Muscle of leg (tissue), 11 donors: ENCODE results near the gene PLXNC1. TPM values are rescaled to one million over a fixed set of nuclear protein-coding genes. Genes with fewer than 3 reads are reported as not detected.

ENCODE experiments used
- DNase-seq: peaks from one replicate; pipeline ENCODE4 v3.0.0; 2013
- H3K27ac ChIP-seq: one replicate; pipeline ENCODE4 v1.5.1; 2013; ENCODE audit warnings: mild to moderate bottlenecking, low read length, control low read depth
- H3K27me3 ChIP-seq: one replicate; pipeline ENCODE4 v1.6.1; 2013; ENCODE audit warnings: low read length; ENCODE audit not compliant: control insufficient read depth, insufficient read depth
- H3K36me3 ChIP-seq: one replicate; pipeline ENCODE4 v1.6.1; 2013; ENCODE audit warnings: low read length; ENCODE audit not compliant: control insufficient read depth, insufficient read depth
- H3K4me1 ChIP-seq: one replicate; pipeline ENCODE4 v1.6.1; 2013; ENCODE audit warnings: low read length; ENCODE audit not compliant: control insufficient read depth, insufficient read depth
- H3K4me3 ChIP-seq: one replicate; pipeline ENCODE4 v1.5.1; 2013; ENCODE audit warnings: low read length, control low read depth
- H3K9me3 ChIP-seq: replicated peaks from 2 replicates; pipeline ENCODE4 v1.6.1; 2013; ENCODE audit warnings: low read depth, low read length; ENCODE audit not compliant: control insufficient read depth
- WGBS: methylation state at CpG from one replicate; pipeline ENCODE4 v1.1.5; 2013; ENCODE audit warnings: missing lambda C conversion rate; ENCODE audit not compliant: insufficient coverage; 5-methylcytosine and 5-hydroxymethylcytosine counted together
- polyA plus RNA-seq, 8 donors: library from polyadenylated mRNA; unstranded; fragments of 120-200 nt; gene quantifications; one replicate each; pipeline versions ENCODE4 v1.2.1 to v1.2.3, GENCODE V29; 2013; ENCODE audit warnings: inconsistent platforms in 1 of 8, low replicate concordance in 1 of 8; ENCODE audit not compliant: insufficient read length in 8 of 8, insufficient read depth in 1 of 8
- total RNA-seq: library from RNA; stranded (reverse); fragments of 120-200 nt; gene quantifications from one replicate; pipeline ENCODE4 v1.2.4, GENCODE V29; 2013

Gene PLXNC1
- total and polyA plus RNA-seq, 9 donors: 11.7 to 29.4 (median 19.0) TPM

DNA sequence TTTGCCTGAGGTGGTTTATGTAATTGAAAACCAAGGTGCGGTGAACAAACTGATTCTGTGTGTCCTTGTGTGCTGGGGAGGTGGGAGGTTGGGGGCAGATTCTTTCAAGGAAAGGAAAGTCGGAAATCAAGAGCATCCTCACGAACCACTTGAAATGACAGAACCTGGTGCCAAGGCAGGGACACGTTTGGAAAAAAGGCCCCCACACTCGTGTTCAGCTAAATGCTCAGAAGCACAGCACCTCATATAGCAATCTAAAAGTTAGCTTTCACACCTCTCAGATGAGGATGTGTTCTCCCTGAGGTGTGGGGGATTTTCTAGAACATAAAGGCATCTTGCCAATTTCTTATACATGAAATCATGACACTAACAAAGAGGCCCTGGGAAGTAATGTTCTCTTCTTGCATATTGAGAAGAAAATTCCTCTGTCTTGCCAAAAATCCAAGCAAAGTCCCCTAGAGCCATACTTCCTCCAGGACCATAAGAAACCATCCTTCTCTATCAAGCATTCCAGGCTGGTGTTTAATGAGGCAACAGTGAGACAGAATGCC is 119.6 kb downstream of the PLXNC1 start:
- Histone ChIP-seq H3K36me3 (peaks cover 2% of the 10 kb centered on the region), H3K27ac (peak overlapping the region; percentile 89), H3K4me1 (peaks cover 43% of the 10 kb centered on the region), H3K4me3 (no peak overlapping the region), H3K27me3 (no peaks in the 10 kb centered on the region), H3K9me3 (no peaks in the 10 kb centered on the region)
- 58% methylated on average over 2 of the region's 5 CpGs for WGBS
- peak; percentile 73 for DNase-seq

DNA sequence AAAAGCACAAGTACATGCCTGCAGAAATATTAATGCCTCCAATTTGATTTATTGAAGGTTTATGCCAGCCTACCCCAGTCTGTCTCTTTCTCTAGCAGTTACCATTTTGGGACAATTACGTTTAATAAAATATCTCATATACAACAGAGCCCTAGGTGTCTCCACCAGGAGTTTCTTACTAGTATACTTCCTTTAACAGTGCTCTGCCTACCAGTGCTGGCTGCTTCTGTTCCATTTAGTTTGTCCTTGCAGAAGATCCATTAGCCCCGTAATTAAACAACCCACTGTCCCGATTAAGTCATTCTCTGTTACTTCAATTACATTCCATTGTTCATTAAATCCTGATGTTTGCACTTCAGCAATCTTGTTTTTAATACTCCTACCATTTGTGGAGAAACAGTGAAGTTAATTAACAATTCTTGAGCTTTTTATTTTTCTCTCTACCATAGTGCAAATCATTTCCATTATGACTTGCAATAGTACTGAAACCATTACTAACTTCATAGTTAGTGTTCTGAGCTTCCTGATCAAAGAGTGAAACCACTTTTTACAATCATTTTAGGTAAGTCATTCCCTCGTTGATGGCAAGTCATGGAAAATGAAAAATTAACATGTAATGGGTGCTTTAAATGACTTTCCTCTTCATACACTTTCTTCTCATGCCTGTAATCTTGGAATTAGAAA is 121.1 kb downstream of the PLXNC1 start:
- H3K4me3 ChIP-seq: no peak overlapping the region
- H3K9me3 ChIP-seq: no peaks in the 10 kb centered on the region
- WGBS: 76% methylated on average over 3 of the region's 4 CpGs
- peaks cover 5% of the 10 kb centered on the region for H3K36me3 ChIP-seq
- no peak overlapping the region for H3K27ac ChIP-seq
- DNase-seq: no peak
- H3K27me3 ChIP-seq: no peaks in the 10 kb centered on the region
- peaks cover 29% of the 10 kb centered on the region for H3K4me1 ChIP-seq

DNA sequence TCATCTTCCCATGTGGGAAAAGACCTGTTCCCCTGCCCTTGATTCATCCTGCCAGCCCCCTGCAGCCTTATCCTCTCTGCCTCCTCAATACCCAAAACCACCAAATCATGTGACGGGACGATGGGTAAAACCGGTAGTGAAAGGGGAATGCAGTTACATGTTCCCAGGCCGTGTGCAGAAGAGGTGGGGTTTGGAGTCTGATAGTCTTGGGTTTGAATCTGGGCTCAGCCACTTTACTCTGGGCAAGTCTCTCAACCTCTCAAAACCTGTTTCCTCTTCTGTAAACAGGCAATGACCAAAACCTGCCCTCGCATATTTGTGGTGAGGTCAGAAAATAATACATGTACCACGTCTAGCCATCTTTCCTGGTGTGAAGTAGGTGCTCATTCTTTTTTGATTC is 123.0 kb downstream of the PLXNC1 start:
- H3K27ac ChIP-seq: no peak overlapping the region
- H3K4me1 ChIP-seq: peaks cover 17% of the 10 kb centered on the region
- H3K4me3 ChIP-seq: no peak overlapping the region
- no peak for DNase-seq
- peaks cover 6% of the 10 kb centered on the region for H3K36me3 ChIP-seq
- no peaks in the 10 kb centered on the region for H3K27me3 ChIP-seq
- 80% methylated on average over 1 of the region's 6 CpGs for WGBS
- H3K9me3 ChIP-seq: no peaks in the 10 kb centered on the region

DNA sequence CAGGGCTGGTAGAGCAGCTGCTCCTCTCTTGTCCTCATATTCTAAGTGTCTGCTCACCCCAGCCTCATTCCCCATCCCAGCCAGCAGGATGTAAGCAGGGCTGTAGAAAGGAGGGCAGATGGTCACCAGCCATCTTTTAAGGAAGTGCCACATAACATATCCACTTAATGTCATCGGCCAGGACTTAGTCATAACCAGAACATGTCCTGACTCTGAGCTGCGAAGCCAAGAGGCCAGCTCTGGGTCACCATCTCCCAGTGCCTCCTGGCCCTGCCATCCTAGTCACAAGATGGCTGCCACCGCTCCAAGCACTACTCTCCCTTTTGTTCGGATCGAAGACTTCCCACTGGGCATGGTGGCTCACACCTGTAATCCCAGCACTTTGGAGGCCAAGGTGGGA is 123.9 kb downstream of the PLXNC1 start:
- Histone ChIP-seq H3K4me1 (peaks cover 12% of the 10 kb centered on the region), H3K4me3 (no peak overlapping the region), H3K9me3 (no peaks in the 10 kb centered on the region), H3K36me3 (peaks cover 5% of the 10 kb centered on the region), H3K27me3 (no peaks in the 10 kb centered on the region), H3K27ac (no peak overlapping the region)
- 93% methylated on average over 2 of the region's 5 CpGs for WGBS
- no peak for DNase-seq

DNA sequence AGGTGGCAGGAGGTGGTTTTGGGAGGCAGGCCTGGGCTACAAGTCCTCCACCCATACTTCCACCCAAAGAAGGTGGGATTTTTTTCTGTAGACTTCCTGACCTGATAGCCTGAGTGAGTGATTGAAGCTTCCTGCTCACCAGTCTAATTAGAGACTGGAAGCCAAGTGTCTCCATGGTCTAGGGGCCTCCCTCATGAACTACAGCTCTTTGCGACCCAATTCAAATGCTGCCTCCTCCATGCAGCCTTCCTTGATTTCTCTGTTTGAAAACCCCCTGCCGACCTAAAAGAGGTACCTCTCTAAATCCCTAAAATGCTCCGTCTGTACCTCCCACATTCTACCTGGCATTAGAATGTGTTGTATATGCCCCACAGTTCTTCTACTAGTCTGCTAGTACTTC is 124.9 kb downstream of the PLXNC1 start:
- Histone ChIP-seq H3K27me3 (no peaks in the 10 kb centered on the region), H3K4me3 (no peak overlapping the region), H3K9me3 (no peaks in the 10 kb centered on the region), H3K36me3 (peaks cover 5% of the 10 kb centered on the region), H3K27ac (no peak overlapping the region), H3K4me1 (peaks cover 6% of the 10 kb centered on the region)
- WGBS: no CpG with 5 or more reads among the region's 3 CpGs
- DNase-seq: no peak

DNA sequence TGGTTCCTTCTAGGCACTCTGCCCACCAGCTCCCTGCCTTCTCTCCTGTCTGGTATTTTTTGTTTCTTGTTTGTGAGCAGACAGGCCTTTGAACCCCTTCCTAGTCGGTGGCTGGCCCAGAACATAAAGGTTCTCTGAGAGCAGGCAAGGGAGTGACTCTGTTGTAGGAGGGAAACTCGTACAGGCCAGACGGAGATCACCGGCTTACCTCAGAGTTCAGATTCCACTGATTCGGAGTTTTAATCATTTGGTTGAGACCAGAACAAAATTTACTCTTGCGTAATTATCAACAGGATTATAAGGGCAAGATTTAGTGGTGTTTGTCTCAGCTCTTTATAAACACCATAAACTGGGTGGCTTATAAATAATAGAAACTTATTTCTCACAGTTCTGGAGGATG is 128.3 kb downstream of the PLXNC1 start:
- DNase-seq: no peak
- H3K27me3 ChIP-seq: no peaks in the 10 kb centered on the region
- H3K27ac ChIP-seq: no peak overlapping the region
- H3K36me3 ChIP-seq: peaks cover 5% of the 10 kb centered on the region
- H3K4me1 ChIP-seq: peaks cover 5% of the 10 kb centered on the region
- WGBS: no CpG with 5 or more reads among the region's 6 CpGs
- H3K9me3 ChIP-seq: no peaks in the 10 kb centered on the region
- H3K4me3 ChIP-seq: no peak overlapping the region

DNA sequence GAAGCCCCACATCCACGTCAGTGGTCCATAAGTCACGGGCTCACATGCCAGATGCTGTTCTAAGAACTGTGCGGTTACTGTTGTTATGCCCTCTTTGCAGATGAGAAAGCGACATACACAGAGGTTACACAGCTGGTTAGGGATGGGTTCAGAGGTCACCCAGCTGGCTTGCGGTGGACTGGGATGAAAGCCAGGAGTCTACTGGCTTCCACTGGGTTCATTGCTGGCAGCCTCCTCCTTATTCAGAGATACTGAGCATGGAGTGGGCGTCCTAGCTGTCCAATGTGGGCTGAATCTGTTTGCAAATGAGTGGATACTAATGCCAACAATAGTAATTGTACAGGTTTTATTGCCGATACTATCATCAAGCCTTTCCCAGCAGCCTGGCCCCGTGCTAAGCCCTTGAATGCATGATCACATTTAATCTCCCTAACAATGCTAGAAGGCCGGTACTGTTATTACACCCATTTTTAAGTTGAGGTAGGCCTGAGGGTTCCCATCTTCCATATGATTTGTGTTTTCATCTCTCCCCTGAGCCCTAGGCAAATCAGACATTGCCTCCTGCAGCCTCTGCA is 129.1 kb downstream of the PLXNC1 start:
- peaks cover 5% of the 10 kb centered on the region for H3K4me1 ChIP-seq

DNA sequence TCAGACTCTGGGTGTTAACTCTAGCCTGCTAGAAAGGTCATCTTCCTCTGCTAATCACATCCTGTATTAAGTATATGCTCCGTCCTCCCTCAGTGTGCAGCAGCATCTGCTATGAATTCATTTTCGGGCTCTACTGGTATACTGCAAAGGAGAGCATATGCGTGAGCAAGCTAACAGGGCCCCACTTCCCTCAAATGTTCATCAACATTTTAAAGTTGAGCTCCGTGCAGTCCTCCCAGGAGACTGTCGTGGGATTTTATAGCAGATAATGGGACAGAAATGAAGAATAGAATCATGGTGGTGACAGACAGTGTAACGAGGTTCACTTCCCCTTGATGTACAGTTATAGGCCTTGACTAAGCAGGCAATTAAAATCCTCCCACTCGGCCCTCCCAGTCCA is 131.7 kb downstream of the PLXNC1 start:
- no peak overlapping the region for H3K4me3 ChIP-seq
- H3K9me3 ChIP-seq: no peaks in the 10 kb centered on the region
- DNase-seq: no peak
- no peak overlapping the region for H3K27ac ChIP-seq
- H3K36me3 ChIP-seq: no peaks in the 10 kb centered on the region
- H3K4me1 ChIP-seq: peaks cover 5% of the 10 kb centered on the region
- WGBS: no CpG with 5 or more reads among the region's 7 CpGs
- H3K27me3 ChIP-seq: no peaks in the 10 kb centered on the region

More for the DNA sequence above, 129.1 kb downstream of the PLXNC1 start:
- H3K27me3 ChIP-seq: no peaks in the 10 kb centered on the region
- H3K27ac ChIP-seq: no peak overlapping the region
- H3K4me3 ChIP-seq: no peak overlapping the region
- peaks cover 5% of the 10 kb centered on the region for H3K36me3 ChIP-seq
- WGBS: 90% methylated on average over 8 of the region's 9 CpGs
- no peak for DNase-seq
- no peaks in the 10 kb centered on the region for H3K9me3 ChIP-seq

DNA sequence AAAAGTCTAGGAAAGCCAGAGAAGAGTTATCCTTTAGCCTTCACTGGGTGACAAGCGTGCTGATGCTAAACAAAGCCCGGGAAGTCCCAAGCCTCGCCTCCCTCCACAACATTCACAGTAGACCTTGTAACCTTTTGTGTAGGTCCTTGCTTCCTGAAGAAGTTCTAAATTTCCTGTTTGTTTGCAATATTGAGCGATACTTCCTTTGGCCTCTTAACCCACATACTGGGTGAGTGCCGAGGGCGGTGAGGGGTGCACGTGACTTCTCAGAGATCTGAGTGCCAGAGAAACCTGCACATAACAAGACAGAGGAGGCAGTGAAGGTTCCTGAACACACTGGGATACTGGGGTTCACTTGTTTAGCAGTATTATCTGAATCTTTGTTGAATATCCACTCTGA is 134.3 kb downstream of the PLXNC1 start:
- no peaks in the 10 kb centered on the region for H3K9me3 ChIP-seq
- no peak overlapping the region for H3K27ac ChIP-seq
- DNase-seq: no peak
- H3K4me3 ChIP-seq: no peak overlapping the region
- no peaks in the 10 kb centered on the region for H3K27me3 ChIP-seq
- no CpG with 5 or more reads among the region's 7 CpGs for WGBS
- H3K36me3 ChIP-seq: peaks cover 3% of the 10 kb centered on the region
- peaks cover 8% of the 10 kb centered on the region for H3K4me1 ChIP-seq

DNA sequence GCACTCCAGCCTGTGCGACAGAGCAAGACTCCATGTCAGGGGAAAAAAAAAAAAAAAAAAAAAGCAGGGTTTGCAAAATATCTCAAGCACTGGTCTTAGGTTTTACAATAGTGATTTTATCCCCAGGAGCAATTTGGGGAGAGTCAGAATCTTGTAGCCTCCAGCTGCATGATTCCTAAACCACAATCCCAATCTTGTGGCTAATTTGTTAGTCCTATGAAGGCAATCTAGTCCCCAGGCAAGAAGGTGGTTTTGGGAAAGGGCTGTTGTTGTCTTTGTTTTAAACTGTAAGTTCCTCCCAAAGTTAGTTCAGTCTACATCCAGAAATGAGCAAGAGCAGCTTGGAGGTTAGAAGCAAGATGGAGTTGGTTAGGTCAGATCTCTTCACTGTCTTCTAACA is 135.7 kb downstream of the PLXNC1 start:
- Histone ChIP-seq H3K36me3 (peaks cover 3% of the 10 kb centered on the region), H3K4me3 (no peak overlapping the region), H3K27me3 (no peaks in the 10 kb centered on the region), H3K27ac (no peak overlapping the region), H3K4me1 (peaks cover 12% of the 10 kb centered on the region), H3K9me3 (no peaks in the 10 kb centered on the region)
- WGBS: 86% methylated on average over 1 of the region's 1 CpG
- no peak for DNase-seq
